Measurements from ENCODE around the gene DVL1. TPM values are rescaled to one million over a fixed set of nuclear protein-coding genes. Genes with fewer than 3 reads are reported as not detected.

DVL1 gene
- total RNA-seq, 4 donors from 2014 or later, result 130 to 191 (median 144) TPM

- Histone ChIP-seq H3K36me3 (peaks cover 0 to 39% (median 0%) of the 10 kb centered on the region in 3 donors), H3K27ac (no peak overlapping the region), H3K4me1 (peaks cover 0 to 18% (median 3%) of the 10 kb centered on the region in 4 donors), H3K4me3 (no peak overlapping the region), H3K9me3 (no peaks in the 10 kb centered on the region), H3K27me3 (peaks cover 0 to 11% of the 10 kb centered on the region in 2 donors)
- TF ChIP-seq POLR2A (IDR thresholded peaks at IDR 0.05) (no peak), CTCF (IDR thresholded peaks at IDR 0.05) (no peak), EP300 (IDR thresholded peaks at IDR 0.05) (no peak)
- DNase-seq (ENCODE audit: low spot score in 2 of 2), result no peak
- WGBS, 2 donors, result 47 to 55% methylated on average over 16 to 28 of the region's 28 CpGs
Observed at GRCh38 chr1:1291023-1291528, 58.1 kb downstream of the DVL1 start.

- peaks cover 0 to 31% (median 0%) of the 10 kb centered on the region in 3 donors for H3K36me3 ChIP-seq
- H3K27me3 ChIP-seq, result peaks cover 0 to 19% of the 10 kb centered on the region in 2 donors
- TF ChIP-seq EP300 (IDR thresholded peaks at IDR 0.05) (no peak), CTCF (IDR thresholded peaks at IDR 0.05) (peak; percentile 38 to 66 (median 45))
- no peak overlapping the region for H3K27ac ChIP-seq
- no peak overlapping the region for H3K4me3 ChIP-seq
- H3K9me3 ChIP-seq, result no peaks in the 10 kb centered on the region
- 60 to 64% methylated on average over 13 to 15 of the region's 15 CpGs for WGBS, 2 donors
- no peak for DNase-seq (ENCODE audit: low spot score in 2 of 2)
- peaks cover 0 to 18% (median 3%) of the 10 kb centered on the region in 4 donors for H3K4me1 ChIP-seq
Observed at GRCh38 chr1:1290238-1290731, 58.9 kb downstream of the DVL1 start.

DNA sequence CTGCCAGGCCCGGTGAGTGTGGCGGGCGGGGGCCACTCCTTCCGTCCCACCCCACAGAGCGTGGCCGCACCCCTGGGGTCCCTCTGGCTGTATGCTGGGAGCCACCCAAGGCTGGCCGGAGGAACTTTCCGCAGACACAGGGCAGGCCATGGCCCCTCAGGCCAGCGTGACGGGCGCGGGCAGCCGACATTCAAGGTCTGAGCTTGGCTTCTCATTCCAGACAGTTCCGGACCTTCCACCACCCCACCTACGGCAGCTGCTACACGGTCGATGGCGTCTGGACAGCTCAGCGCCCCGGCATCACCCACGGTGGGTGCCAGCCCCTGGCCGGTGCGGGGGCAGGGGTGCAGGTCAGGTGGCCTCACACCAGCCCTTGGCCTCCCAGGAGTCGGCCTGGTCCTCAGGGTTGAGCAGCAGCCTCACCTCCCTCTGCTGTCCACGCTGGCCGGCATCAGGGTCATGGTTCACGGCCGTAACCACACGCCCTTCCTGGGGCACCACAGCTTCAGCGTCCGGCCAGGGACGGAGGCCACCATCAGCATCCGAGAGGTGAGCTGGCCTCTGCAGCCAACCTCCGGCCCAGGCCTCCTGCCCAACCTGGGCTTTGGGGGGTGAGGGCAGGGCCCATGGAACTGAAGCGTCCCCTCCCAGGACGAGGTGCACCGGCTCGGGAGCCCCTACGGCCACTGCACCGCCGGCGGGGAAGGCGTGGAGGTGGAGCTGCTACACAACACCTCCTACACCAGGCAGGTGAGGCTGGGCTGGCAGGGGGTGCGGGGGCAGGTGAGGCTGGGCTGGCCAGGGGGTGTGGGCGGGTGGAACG lies 61.7 kb downstream of the DVL1 start:
- H3K36me3 ChIP-seq, result peaks cover 0 to 3% (median 0%) of the 10 kb centered on the region in 3 donors
- H3K4me3 ChIP-seq, result no peak overlapping the region
- TF ChIP-seq CTCF (IDR thresholded peaks at IDR 0.05) (no peak), POLR2A (IDR thresholded peaks at IDR 0.05) (no peak), EP300 (IDR thresholded peaks at IDR 0.05) (no peak)
- 87 to 91% methylated on average over 25 to 26 of the region's 46 CpGs for WGBS, 2 donors
- no peaks in the 10 kb centered on the region for H3K9me3 ChIP-seq
- no peak overlapping the region for H3K27ac ChIP-seq
- no peak for DNase-seq (ENCODE audit: low spot score in 2 of 2)
- H3K27me3 ChIP-seq, result peaks cover 0 to 23% of the 10 kb centered on the region in 2 donors
- peaks cover 0 to 18% (median 3%) of the 10 kb centered on the region in 4 donors for H3K4me1 ChIP-seq

DNA sequence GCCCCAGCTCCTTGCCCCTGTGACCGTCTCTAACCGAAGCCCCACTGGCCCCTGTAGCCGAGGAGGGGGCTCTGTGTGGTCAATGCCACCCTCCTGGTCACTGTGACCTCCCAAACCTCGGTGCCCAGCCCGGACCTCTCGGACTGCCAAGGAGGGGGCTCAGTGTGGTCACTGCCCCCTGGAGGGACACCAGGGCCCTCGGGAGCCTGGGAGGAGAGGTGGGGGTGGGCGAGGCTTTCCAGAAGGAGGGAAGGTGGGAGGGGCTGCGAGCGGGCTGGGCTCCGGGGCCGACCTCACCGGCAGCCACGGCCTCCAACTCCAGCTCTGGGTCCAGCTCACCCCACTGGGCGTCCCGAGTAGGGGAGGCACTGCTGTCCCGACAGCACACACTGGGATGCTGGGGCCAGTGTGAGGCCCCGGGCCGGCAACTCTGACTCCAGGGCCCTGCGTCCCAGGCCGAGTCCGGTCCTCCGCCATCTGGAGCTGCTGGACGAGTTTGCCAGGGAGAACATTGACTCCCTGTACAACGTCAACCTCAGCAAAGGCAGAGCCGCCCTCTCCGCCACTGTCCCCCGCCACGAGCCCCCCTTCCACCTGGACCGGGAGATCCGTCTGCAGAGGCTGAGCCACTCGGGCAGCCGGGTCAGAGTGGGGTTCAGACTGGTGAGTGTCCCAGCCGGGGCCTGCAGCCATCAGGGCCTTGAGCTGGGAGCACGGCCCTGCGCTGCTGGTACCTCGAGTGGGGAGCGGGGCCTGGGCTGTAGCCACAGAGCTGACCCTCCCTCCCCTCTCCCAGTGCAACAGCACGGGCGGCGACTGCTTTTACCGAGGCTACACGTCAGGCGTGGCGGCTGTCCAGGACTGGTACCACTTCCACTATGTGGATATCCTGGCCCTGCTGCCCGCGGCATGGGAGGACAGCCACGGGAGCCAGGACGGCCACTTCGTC lies 62.6 kb downstream of the DVL1 start:
- 53 to 55% methylated on average over 25 to 43 of the region's 50 CpGs for WGBS, 2 donors
- Histone ChIP-seq H3K4me1 (peaks cover 0 to 15% (median 3%) of the 10 kb centered on the region in 4 donors), H3K9me3 (no peaks in the 10 kb centered on the region), H3K27me3 (peaks cover 0 to 23% of the 10 kb centered on the region in 2 donors), H3K36me3 (no peaks in the 10 kb centered on the region), H3K27ac (no peak overlapping the region), H3K4me3 (no peak overlapping the region)
- no peak for DNase-seq (ENCODE audit: low spot score in 2 of 2)
- TF ChIP-seq EP300 (IDR thresholded peaks at IDR 0.05) (no peak), POLR2A (IDR thresholded peaks at IDR 0.05) (no peak), CTCF (IDR thresholded peaks at IDR 0.05) (no peak)

All from tibial nerve (tissue), 4 donors.